ENCODE results near the gene POU4F2. TPM values are rescaled to one million over a fixed set of nuclear protein-coding genes. Genes with fewer than 3 reads are reported as not detected.

The POU4F2 gene
- total RNA-seq = not detected in 2 replicates

GRCh38 chr4:146638786-146639505 is at the start of gene POU4F2:
POU4F2 (plus strand) TSS chr4:146638893; CDS start chr4:146639141, 248 bp downstream.

Other genes starting within 250 kb of the POU4F2 start
- 29.3 and 30.5 TPM in 2 replicates for gene SLC10A7, start 117.0 kb upstream of the POU4F2 start, total RNA-seq